Measurements from ENCODE around the gene ZNF330.

Gene ZNF330

DNA sequence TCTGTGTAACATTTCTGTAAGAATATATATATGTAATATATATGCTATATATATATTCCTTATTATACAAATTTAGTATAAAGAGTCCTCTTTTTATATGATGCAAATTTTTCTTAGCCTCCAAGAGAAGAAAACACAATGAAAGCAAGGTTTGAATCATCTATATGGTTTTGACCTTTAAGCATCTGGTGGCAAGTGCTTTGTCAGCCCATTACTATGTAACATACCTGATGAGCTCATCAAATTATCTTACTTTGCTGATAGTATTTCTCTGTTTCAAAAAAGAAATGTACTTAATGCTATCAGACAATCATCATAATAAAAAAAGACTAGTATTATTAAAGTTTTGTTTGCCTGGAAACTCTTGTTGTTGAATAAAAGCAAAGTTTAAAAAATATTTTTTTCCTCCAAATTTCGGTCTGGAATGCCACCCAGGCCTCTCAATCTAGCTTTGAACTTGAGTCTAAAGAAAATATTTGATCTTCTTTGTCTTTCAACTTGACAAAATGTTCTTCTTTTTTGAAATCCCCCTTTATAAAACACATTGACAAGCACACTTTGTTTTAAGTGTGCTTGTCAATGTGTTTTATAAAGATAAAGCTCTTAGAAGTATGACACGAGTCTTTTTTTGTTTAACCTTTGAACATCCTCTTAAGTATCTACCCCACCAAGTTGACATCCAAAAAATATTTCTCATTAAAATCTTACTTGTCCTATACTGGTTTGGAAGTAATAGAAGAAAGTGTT, 26.2 kb downstream of the ZNF330 start:
- TF ChIP-seq, protein P1, sequence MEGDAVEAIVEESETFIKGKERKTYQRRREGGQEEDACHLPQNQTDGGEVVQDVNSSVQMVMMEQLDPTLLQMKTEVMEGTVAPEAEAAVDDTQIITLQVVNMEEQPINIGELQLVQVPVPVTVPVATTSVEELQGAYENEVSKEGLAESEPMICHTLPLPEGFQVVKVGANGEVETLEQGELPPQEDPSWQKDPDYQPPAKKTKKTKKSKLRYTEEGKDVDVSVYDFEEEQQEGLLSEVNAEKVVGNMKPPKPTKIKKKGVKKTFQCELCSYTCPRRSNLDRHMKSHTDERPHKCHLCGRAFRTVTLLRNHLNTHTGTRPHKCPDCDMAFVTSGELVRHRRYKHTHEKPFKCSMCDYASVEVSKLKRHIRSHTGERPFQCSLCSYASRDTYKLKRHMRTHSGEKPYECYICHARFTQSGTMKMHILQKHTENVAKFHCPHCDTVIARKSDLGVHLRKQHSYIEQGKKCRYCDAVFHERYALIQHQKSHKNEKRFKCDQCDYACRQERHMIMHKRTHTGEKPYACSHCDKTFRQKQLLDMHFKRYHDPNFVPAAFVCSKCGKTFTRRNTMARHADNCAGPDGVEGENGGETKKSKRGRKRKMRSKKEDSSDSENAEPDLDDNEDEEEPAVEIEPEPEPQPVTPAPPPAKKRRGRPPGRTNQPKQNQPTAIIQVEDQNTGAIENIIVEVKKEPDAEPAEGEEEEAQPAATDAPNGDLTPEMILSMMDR (IDR thresholded peaks at IDR 0.05; ENCODE audit: extremely low read depth, insufficient read depth, missing control alignments): no peak
- in situ Hi-C loops (cut with MboI; ENCODE audit: low pct_unique_long_range_greater_than_20kb, low sequenced_read_pairs, unreplicated experiment): no loop called here
- no peak for DNase-seq (ENCODE audit: low spot score)

DNA sequence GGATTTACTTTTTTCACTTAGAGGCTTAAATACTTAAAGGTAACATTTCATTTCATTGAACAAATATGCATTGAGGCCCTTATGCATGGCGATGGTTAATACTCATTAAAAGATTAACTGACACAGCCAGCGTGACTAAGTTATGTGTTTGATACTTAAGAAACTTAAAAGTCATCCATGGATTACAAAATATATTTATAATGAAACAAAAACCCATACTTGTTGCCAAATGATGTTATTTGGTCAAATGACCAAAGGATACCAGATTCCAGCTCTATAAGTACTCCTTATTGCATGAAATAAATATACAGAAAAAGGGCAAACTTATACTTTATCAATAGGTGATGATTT, 26.7 kb downstream of the ZNF330 start:
- DNase-seq (ENCODE audit: low spot score): no peak
- in situ Hi-C loops (cut with MboI; ENCODE audit: low pct_unique_long_range_greater_than_20kb, low sequenced_read_pairs, unreplicated experiment): no loop called here
- TF ChIP-seq, protein P1 (IDR thresholded peaks at IDR 0.05; ENCODE audit: extremely low read depth, insufficient read depth, missing control alignments): no peak

- TF ChIP-seq, protein P1 (IDR thresholded peaks at IDR 0.05; ENCODE audit: extremely low read depth, insufficient read depth, missing control alignments): no peak
- in situ Hi-C loops (cut with MboI; ENCODE audit: low pct_unique_long_range_greater_than_20kb, low sequenced_read_pairs, unreplicated experiment): no loop called here
- no peak for DNase-seq (ENCODE audit: low spot score)
Observed at GRCh38 chr4:141248029-141248428, 27.3 kb downstream of the ZNF330 start.

DNA sequence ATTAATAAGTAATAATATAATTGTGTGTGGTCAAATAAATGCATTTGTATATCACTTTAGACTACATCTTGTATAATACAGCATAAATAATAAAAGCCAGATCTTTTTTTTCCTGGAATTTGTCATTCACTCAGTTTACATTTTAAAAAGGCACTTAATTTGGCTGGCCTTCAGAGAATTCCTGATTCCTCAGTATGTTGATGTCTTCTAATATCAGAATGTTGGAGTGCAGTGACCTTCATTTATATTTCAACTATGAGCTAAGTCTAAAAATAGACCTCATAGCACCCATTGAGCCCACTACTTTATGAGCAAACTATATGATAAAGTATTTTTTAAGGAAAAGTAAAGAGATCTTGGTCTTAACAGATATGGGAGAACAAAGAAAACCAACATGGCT, 27.8 kb downstream of the ZNF330 start:
- in situ Hi-C loops (cut with MboI; ENCODE audit: low pct_unique_long_range_greater_than_20kb, low sequenced_read_pairs, unreplicated experiment): no loop called here
- no peak for DNase-seq (ENCODE audit: low spot score)
- TF ChIP-seq, protein P1 (IDR thresholded peaks at IDR 0.05; ENCODE audit: extremely low read depth, insufficient read depth, missing control alignments): no peak

GRCh38 chr4:141254326-141254725, 33.6 kb downstream of the ZNF330 start:
- TF ChIP-seq, protein P1 (IDR thresholded peaks at IDR 0.05; ENCODE audit: extremely low read depth, insufficient read depth, missing control alignments): peak; percentile 10
- in situ Hi-C loops (cut with MboI; ENCODE audit: low pct_unique_long_range_greater_than_20kb, low sequenced_read_pairs, unreplicated experiment): no loop called here
- no peak for DNase-seq (ENCODE audit: low spot score)

GRCh38 chr4:141255016-141255415, 34.3 kb downstream of the ZNF330 start:
- TF ChIP-seq, protein P1 (IDR thresholded peaks at IDR 0.05; ENCODE audit: extremely low read depth, insufficient read depth, missing control alignments): no peak
- no peak for DNase-seq (ENCODE audit: low spot score)
- in situ Hi-C loops (cut with MboI; ENCODE audit: low pct_unique_long_range_greater_than_20kb, low sequenced_read_pairs, unreplicated experiment): no loop called here

Data from GM13977 (cell line).